Effector memory CD4-positive, alpha-beta T cell (primary cell): ENCODE results near the gene HOXC12.

Experiments used
- DNase-seq, 3 donors: peaks; one replicate each; pipeline ENCODE4 v3.0.0-alpha.2; 2020
- H3K27ac ChIP-seq: 2 replicates; pipeline ENCODE4 v1.7.0; 2013; ENCODE audit warnings: mild to moderate bottlenecking, low read length, moderate library complexity; ENCODE audit not compliant: insufficient read depth, poor library complexity, severe bottlenecking
- H3K27me3 ChIP-seq: replicated peaks from 2 replicates; pipeline ENCODE4 v1.7.0; 2013; ENCODE audit warnings: mild to moderate bottlenecking, low read length; ENCODE audit not compliant: insufficient read depth, control insufficient read depth, poor library complexity, severe bottlenecking
- H3K36me3 ChIP-seq: 2 replicates; pipeline ENCODE4 v1.7.0; 2013; ENCODE audit warnings: mild to moderate bottlenecking, low read length, moderate library complexity; ENCODE audit not compliant: control insufficient read depth, insufficient read depth
- H3K4me1 ChIP-seq: 2 replicates; pipeline ENCODE4 v1.7.0; 2013; ENCODE audit warnings: low read length, mild to moderate bottlenecking; ENCODE audit not compliant: control insufficient read depth, insufficient read depth, poor library complexity, severe bottlenecking
- H3K4me3 ChIP-seq: 2 replicates; pipeline ENCODE4 v1.7.0; 2013; ENCODE audit warnings: low read length, low read depth, mild to moderate bottlenecking; ENCODE audit not compliant: insufficient read depth, poor library complexity, severe bottlenecking
- H3K9me3 ChIP-seq: 2 replicates; pipeline ENCODE4 v1.7.0; 2013; ENCODE audit warnings: mild to moderate bottlenecking, low read length, moderate library complexity; ENCODE audit not compliant: control insufficient read depth
- total RNA-seq, 3 donors: gene quantifications; one replicate each; lab custom pipeline; 2026; lab: John Stamatoyannopoulos, UW

HOXC12 gene
- total RNA-seq = 0 to 0.17 (median 0) reads per million in 3 donors

DNA sequence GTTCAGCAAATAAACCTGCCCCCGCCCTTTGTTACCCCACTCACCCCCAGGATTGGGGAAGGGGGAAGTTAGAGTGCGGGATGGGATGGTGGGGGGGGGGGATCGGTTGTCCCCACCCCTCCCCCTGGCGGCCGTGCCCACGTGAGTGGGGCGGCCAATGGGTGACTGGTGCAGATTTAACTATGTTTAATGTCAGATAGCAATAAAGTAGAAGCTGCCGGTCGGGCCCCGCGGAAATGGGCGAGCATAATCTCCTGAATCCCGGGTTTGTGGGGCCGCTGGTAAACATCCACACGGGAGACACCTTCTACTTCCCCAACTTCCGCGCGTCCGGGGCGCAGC, at the start of gene HOXC12:
TSS of gene HOXC12 (plus strand) at position 210 of the 342 bp plus-strand sequence. CDS start at position 237, 27 bp downstream.
- Histone ChIP-seq H3K4me1 (peaks cover 12% of the 10 kb centered on the region), H3K9me3 (peaks cover 3% of the 10 kb centered on the region), H3K36me3 (no peaks in the 10 kb centered on the region), H3K4me3 (no peak within 1 kb of the TSS), H3K27me3 (peaks cover 91% of the 10 kb centered on the region), H3K27ac (no peak within 1 kb of the TSS)
- no peak for DNase-seq

DNA sequence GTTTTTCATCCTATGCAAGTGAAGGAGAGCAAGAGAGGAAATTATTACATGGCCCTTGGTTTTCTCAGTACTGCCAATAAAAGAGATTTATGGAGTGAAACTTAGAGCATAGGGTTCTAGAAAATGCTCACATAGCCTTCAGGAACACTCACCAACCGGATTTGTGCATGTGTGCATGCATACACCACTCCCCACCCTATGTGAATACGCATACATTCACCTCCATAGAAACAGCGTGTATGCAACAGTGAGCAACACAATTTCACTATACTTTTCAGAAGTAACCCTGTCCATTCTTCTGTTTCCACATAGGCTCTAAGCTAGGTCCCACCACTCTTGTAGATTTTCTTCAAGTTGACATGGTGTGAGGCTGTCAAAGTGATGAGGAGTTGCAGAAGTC, 47.6 kb upstream of the HOXC12 start:
- Histone ChIP-seq H3K27ac (no peak overlapping the region), H3K4me1 (no peaks in the 10 kb centered on the region), H3K9me3 (no peaks in the 10 kb centered on the region), H3K4me3 (no peak overlapping the region), H3K36me3 (no peaks in the 10 kb centered on the region), H3K27me3 (no peaks in the 10 kb centered on the region)
- DNase-seq = no peak

DNA sequence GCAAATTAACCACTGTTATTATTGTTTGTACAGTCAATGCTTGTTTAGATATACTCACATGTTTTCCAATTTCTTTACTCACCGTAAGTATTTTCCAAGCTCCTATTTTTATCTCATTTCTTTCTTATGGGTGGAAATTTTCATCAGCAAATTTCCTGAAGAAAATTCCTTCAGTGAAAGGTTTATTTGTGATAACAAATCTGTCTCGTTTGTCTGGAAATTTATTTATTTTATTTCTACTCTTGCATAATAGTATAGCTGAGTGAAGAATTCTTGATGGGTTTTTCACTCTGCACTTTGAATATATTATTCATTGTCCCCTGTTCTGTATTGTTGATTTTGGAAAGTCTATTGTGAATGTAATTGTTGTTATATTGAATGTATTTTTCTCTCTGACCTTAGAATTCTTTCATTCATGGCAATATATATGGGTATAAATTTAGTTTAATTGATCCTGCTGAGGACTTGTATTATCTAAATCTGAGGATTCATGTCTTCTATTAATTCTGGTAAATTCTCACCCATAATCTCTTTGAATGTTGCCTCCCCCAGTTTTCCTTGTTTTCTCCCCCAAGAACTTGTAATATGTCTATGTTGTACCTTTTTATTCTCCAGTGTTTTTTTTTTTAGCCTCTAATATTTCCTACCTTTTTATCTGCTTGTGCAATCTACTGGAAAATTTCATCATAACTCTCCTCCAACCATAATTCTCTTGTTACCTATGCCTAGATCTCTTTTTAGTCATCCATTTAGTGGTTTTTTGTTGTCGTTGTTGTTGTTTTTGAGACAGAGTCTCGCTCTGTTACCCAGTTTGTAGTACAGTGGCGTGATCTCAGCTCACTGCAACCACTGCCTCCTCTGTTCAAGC, 37.7 kb upstream of the HOXC12 start:
- no peaks in the 10 kb centered on the region for H3K36me3 ChIP-seq
- no peaks in the 10 kb centered on the region for H3K4me1 ChIP-seq
- no peak overlapping the region for H3K27ac ChIP-seq
- peaks cover 6% of the 10 kb centered on the region for H3K27me3 ChIP-seq
- H3K4me3 ChIP-seq = no peak overlapping the region
- no peaks in the 10 kb centered on the region for H3K9me3 ChIP-seq
- no peak for DNase-seq

GRCh38 chr12:53924521-53925405, 29.9 kb upstream of the HOXC12 start:
- Histone ChIP-seq H3K27me3 (peaks cover 46% of the 10 kb centered on the region), H3K4me1 (no peaks in the 10 kb centered on the region), H3K9me3 (no peaks in the 10 kb centered on the region), H3K27ac (no peak overlapping the region), H3K4me3 (no peak overlapping the region), H3K36me3 (no peaks in the 10 kb centered on the region)
- DNase-seq = no peak

GRCh38 chr12:53927220-53928029, 27.3 kb upstream of the HOXC12 start:
- H3K27ac ChIP-seq = no peak overlapping the region
- H3K36me3 ChIP-seq = no peaks in the 10 kb centered on the region
- no peak for DNase-seq
- H3K9me3 ChIP-seq = no peaks in the 10 kb centered on the region
- H3K27me3 ChIP-seq = peaks cover 67% of the 10 kb centered on the region
- no peaks in the 10 kb centered on the region for H3K4me1 ChIP-seq
- H3K4me3 ChIP-seq = no peak overlapping the region

- H3K9me3 ChIP-seq = no peaks in the 10 kb centered on the region
- H3K27me3 ChIP-seq = peaks cover 71% of the 10 kb centered on the region
- no peak overlapping the region for H3K4me3 ChIP-seq
- no peak overlapping the region for H3K27ac ChIP-seq
- no peaks in the 10 kb centered on the region for H3K4me1 ChIP-seq
- no peak for DNase-seq
- H3K36me3 ChIP-seq = no peaks in the 10 kb centered on the region
Measured at GRCh38 chr12:53928054-53928835, 26.5 kb upstream of the HOXC12 start.

- no peak for DNase-seq
- no peaks in the 10 kb centered on the region for H3K4me1 ChIP-seq
- peaks cover 81% of the 10 kb centered on the region for H3K27me3 ChIP-seq
- no peak overlapping the region for H3K27ac ChIP-seq
- no peak overlapping the region for H3K4me3 ChIP-seq
- H3K36me3 ChIP-seq = no peaks in the 10 kb centered on the region
- no peaks in the 10 kb centered on the region for H3K9me3 ChIP-seq
Measured at GRCh38 chr12:53929527-53929926, 25.2 kb upstream of the HOXC12 start.

GRCh38 chr12:53930591-53931255, 24.0 kb upstream of the HOXC12 start:
- DNase-seq = no peak
- H3K4me1 ChIP-seq = peaks cover 3% of the 10 kb centered on the region
- H3K27ac ChIP-seq = no peak overlapping the region
- H3K4me3 ChIP-seq = no peak overlapping the region
- H3K27me3 ChIP-seq = peaks cover 81% of the 10 kb centered on the region
- H3K9me3 ChIP-seq = no peaks in the 10 kb centered on the region
- no peaks in the 10 kb centered on the region for H3K36me3 ChIP-seq
